ENCODE measurements around the gene NPPA.

DNA sequence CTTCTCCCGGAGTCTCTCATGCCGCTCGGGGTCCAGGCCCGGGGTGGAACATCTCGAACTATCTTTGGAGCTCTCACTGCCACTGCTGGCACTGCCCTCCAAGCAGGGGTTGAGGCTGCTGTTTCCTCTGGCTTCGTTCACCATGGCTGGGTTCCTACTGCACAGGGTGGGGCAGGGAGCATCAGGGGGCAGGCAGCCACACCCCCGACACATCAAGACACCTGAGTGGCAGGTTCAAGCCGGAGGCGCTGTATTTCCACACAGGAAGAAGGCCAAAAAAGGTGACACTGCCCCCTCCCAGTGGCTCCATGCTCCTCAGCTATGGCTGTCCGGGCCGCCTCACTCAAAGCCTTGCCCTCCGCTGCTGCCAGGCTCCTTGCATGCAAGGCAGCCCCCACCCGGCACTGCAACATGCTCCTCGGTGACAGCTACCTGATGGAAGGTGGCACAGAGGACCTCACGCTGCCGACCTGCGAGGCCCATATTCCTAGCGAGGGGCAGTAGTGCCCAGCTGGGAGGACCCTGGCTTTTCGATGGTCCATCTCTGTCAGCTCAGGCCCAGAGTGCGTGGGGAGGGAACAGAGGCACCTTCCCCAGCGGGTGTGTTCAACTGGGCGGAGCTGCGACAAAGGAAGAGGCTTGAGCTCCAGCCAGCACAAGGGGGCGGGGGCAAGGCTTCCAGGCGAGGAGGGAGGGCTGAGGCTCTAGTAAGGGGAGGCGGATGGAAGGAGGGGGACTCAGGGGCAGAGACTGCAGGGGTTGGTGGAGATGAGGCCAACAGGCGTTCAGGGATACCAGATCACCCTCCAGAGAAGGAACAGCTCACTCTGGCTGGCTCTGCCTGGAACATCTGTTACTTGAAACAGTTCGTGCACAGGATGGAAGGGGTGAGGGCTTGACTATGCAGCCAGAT, 44.4 kb downstream of the NPPA start:
- TF ChIP-seq, protein P1, sequence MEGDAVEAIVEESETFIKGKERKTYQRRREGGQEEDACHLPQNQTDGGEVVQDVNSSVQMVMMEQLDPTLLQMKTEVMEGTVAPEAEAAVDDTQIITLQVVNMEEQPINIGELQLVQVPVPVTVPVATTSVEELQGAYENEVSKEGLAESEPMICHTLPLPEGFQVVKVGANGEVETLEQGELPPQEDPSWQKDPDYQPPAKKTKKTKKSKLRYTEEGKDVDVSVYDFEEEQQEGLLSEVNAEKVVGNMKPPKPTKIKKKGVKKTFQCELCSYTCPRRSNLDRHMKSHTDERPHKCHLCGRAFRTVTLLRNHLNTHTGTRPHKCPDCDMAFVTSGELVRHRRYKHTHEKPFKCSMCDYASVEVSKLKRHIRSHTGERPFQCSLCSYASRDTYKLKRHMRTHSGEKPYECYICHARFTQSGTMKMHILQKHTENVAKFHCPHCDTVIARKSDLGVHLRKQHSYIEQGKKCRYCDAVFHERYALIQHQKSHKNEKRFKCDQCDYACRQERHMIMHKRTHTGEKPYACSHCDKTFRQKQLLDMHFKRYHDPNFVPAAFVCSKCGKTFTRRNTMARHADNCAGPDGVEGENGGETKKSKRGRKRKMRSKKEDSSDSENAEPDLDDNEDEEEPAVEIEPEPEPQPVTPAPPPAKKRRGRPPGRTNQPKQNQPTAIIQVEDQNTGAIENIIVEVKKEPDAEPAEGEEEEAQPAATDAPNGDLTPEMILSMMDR (IDR thresholded peaks at IDR 0.05) = no peak
- no peak for TF ChIP-seq POLR2A (IDR thresholded peaks at IDR 0.05)
